HepG2 (cell line): ENCODE data around the gene AGAP1. TPM values are rescaled to one million over a fixed set of nuclear protein-coding genes. Genes with fewer than 3 reads are reported as not detected.

ENCODE experiments used
- ARID3A ChIP-seq: IDR thresholded peaks from 2 replicates; pipeline ENCODE4 v1.6.1; 2012; ENCODE audit warnings: low read depth, low read length, improper control_type of control experiment
- ARNT ChIP-seq: fragments of 450-650 bp; IDR thresholded peaks from 2 replicates; pipeline ENCODE4 v1.6.1; 2017
- EEA1 ChIP-seq: sonication (generic); formaldehyde crosslinking; IDR thresholded peaks from 2 replicates; pipeline ENCODE4 v1.5.1; 2020; ENCODE audit warnings: mild to moderate bottlenecking, missing genetic modification reagents, borderline replicate concordance
- ELF1 ChIP-seq: sonication (generic); formaldehyde crosslinking; IDR thresholded peaks from 2 replicates; pipeline ENCODE4 v1.4.0; 2020; ENCODE audit warnings: missing genetic modification reagents
- ERF ChIP-seq: IDR thresholded peaks from 2 replicates; pipeline ENCODE4 v1.6.1; 2018; ENCODE audit warnings: missing biosample characterization, missing genetic modification reagents
- KLF11 ChIP-seq: IDR thresholded peaks from 2 replicates; pipeline ENCODE4 v1.6.1; 2016; ENCODE audit warnings: missing compliant biosample characterization
- MEIS2 ChIP-seq: sonication (generic); formaldehyde crosslinking; IDR thresholded peaks from 2 replicates; pipeline ENCODE4 v1.9.0; 2021; ENCODE audit warnings: mild to moderate bottlenecking, missing genetic modification reagents
- MXI1 ChIP-seq: IDR thresholded peaks from 3 replicates; pipeline ENCODE4 v1.6.1; 2012; ENCODE audit warnings: low read depth, low read length, inconsistent platforms, borderline replicate concordance
- NCOA1 ChIP-seq: sonication (generic); formaldehyde crosslinking; IDR thresholded peaks from 2 replicates; pipeline ENCODE4 v1.9.0; 2021; ENCODE audit warnings: missing genetic modification reagents
- NFKB2 ChIP-seq: sonication (generic); formaldehyde crosslinking; IDR thresholded peaks from 2 replicates; pipeline ENCODE4 v1.4.0; 2020; ENCODE audit warnings: missing genetic modification reagents, borderline replicate concordance
- PAXIP1 ChIP-seq: sonication (generic); formaldehyde crosslinking; conservative IDR thresholded peaks from 2 replicates; pipeline ENCODE4 v1.4.0; 2020; ENCODE audit warnings: mild to moderate bottlenecking, missing genetic modification reagents, moderate library complexity
- SALL2 ChIP-seq: sonication (generic); formaldehyde crosslinking; IDR thresholded peaks from 2 replicates; pipeline ENCODE4 v1.8.1; 2023; ENCODE audit warnings: mild to moderate bottlenecking, missing genetic modification reagents, inconsistent platforms
- WIZ ChIP-seq: sonication (generic); formaldehyde crosslinking; IDR thresholded peaks from 2 replicates; pipeline ENCODE4 v1.5.1; 2020; ENCODE audit warnings: mild to moderate bottlenecking, missing genetic modification reagents
- ZBTB38 ChIP-seq: sonication (generic); formaldehyde crosslinking; IDR thresholded peaks from 2 replicates; pipeline ENCODE4 v1.5.1; 2020; ENCODE audit warnings: mild to moderate bottlenecking, missing genetic modification reagents
- ZMYM4 ChIP-seq: sonication (generic); formaldehyde crosslinking; IDR thresholded peaks from 2 replicates; pipeline ENCODE4 v1.8.1; 2023; ENCODE audit warnings: mild to moderate bottlenecking, missing genetic modification reagents
- ZNF350 ChIP-seq: sonication (generic); formaldehyde crosslinking; IDR thresholded peaks from 2 replicates; pipeline ENCODE4 v1.4.0; 2020; ENCODE audit warnings: mild to moderate bottlenecking, low read depth, missing genetic modification reagents, borderline replicate concordance
- ZNF546 ChIP-seq: sonication (generic); formaldehyde crosslinking; conservative IDR thresholded peaks from 2 replicates; pipeline ENCODE4 v1.8.1; 2023; ENCODE audit warnings: mild to moderate bottlenecking, missing genetic modification reagents
- ZNF564 ChIP-seq: sonication (generic); formaldehyde crosslinking; IDR thresholded peaks from 2 replicates; pipeline ENCODE4 v1.8.1; 2023; ENCODE audit warnings: mild to moderate bottlenecking, missing genetic modification reagents
- polyA plus RNA-seq, 8 experiments: library from polyadenylated mRNA; depleted of rRNA in 3 of 8; stranded (reverse) in 7 of 8; unstranded in 1 of 8; fragments of >200 nt; fragmentation: Illumina TruSeq in 4 of 8; extraction: Trizol in 4 of 8; gene quantifications; 2 replicates each; pipeline versions ENCODE4 v1.2.1 to v1.2.3, GENCODE V29; 2011 to 2016; ENCODE audit warnings: low read depth in 4 of 8, missing spikeins in 1 of 8, mixed read lengths in 1 of 8; ENCODE audit not compliant: insufficient read depth in 1 of 8
- total RNA-seq, 5 experiments: library from RNA; depleted of rRNA; stranded (reverse); fragments of >200 nt; fragmentation: Illumina TruSeq; extraction: Trizol; gene quantifications; 2 replicates each; pipeline ENCODE4 v1.2.3, GENCODE V29; 2016; ENCODE audit warnings: low read depth in 1 of 5
- TF ChIP-seq, protein P1 (sequence below): IDR thresholded peaks from 2 replicates; pipeline ENCODE4 v1.6.1; 2016; ENCODE audit warnings: mild to moderate bottlenecking

The AGAP1 gene
- total and polyA plus RNA-seq, 2 of the 13 experiments (the other 11 are each of a cell fraction or from before 2014, with no cell fraction given) = 21.2 to 32.7 TPM

DNA sequence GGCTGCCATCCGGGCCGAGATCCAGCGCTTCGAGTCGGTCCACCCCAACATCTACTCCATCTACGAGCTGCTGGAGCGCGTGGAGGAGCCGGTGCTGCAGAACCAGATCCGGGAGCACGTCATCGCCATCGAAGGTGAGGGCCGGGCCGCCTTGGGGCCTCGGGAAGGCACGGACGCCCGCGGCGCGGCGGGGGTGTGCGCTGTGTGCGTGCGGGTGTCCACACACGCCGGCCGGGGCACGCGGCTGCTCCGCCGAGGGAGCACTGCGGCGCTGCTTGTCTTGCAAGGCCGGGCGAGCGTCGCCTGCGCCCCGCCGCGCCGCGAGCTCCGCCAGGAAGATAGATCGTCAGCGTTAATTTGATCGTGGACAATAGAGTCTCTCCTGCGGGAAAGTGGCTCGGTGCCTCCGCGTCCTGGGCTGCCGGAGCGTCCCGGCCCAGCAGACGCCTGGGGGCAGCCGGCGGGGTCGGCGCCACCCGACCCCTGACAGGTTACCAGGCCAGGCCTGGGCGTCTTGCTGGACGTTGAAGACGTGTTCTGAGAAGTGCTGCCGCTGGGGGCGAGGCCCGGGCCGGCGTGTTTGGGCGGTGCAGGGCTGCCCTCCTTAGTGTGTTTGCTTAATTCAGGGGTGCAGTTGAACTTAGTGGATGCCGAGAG is 1.0 kb downstream of the AGAP1 start (continued):
- TF ChIP-seq PAXIP1 (CRISPR knock-in tag) = no peak
- TF ChIP-seq, protein P1, sequence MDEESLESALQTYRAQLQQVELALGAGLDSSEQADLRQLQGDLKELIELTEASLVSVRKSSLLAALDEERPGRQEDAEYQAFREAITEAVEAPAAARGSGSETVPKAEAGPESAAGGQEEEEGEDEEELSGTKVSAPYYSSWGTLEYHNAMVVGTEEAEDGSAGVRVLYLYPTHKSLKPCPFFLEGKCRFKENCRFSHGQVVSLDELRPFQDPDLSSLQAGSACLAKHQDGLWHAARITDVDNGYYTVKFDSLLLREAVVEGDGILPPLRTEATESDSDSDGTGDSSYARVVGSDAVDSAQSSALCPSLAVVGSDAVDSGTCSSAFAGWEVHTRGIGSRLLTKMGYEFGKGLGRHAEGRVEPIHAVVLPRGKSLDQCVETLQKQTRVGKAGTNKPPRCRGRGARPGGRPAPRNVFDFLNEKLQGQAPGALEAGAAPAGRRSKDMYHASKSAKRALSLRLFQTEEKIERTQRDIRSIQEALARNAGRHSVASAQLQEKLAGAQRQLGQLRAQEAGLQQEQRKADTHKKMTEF (CRISPR knock-in tag) = 0 out of 2 replicates have a peak, but pooled peaks have one; percentile 20
- 0 out of 2 replicates have a peak, but pooled peaks have one; percentile 33 for TF ChIP-seq ERF (CRISPR knock-in tag)
- TF ChIP-seq ARID3A = no peak
- TF ChIP-seq NFKB2 = peak; percentile 60; the same call in 1 of the 2 replicates
- TF ChIP-seq EEA1 (CRISPR knock-in tag) = 0 out of 2 replicates have a peak, but pooled peaks have one; percentile 23
- TF ChIP-seq KLF11 (CRISPR knock-in tag) = peak; percentile 31; the same call in 1 of the 2 replicates
- TF ChIP-seq MEIS2 (CRISPR knock-in tag) = peak; percentile 59; the same call in 1 of the 2 replicates
- no peak for TF ChIP-seq NCOA1
- 0 out of 2 replicates have a peak, but pooled peaks have one; percentile 15 for TF ChIP-seq ZMYM4 (CRISPR knock-in tag)
- no peak for TF ChIP-seq ELF1
- TF ChIP-seq SALL2 (CRISPR knock-in tag) = peak; percentile 69; the same call in 1 of the 2 replicates
- peak; percentile 48; the same call in 1 of the 2 replicates for TF ChIP-seq ZNF546
- TF ChIP-seq MXI1 = no peak
- no peak for TF ChIP-seq ARNT
- no peak; the same call in 1 of the 2 replicates for TF ChIP-seq ZNF350 (CRISPR knock-in tag)
- TF ChIP-seq ZNF564 (CRISPR knock-in tag) = no peak
- no peak; the same call in 1 of the 2 replicates for TF ChIP-seq ZBTB38
- peak; percentile 27; the same call in 1 of the 2 replicates for TF ChIP-seq WIZ (CRISPR knock-in tag)
